ENCODE measurements around the gene FAM131B.
A peak's percentile ranks its signal among the peaks of the same experiment; 100 is the strongest.

The FAM131B gene

GRCh38 chr7:143382126-143382790 lies 19.7 kb upstream of the FAM131B start:
- no peak for DNase-seq (ENCODE audit: low spot score)

GRCh38 chr7:143381427-143382125 lies 19.1 kb upstream of the FAM131B start:
- peak; percentile 51 for DNase-seq (ENCODE audit: low spot score)

DNA sequence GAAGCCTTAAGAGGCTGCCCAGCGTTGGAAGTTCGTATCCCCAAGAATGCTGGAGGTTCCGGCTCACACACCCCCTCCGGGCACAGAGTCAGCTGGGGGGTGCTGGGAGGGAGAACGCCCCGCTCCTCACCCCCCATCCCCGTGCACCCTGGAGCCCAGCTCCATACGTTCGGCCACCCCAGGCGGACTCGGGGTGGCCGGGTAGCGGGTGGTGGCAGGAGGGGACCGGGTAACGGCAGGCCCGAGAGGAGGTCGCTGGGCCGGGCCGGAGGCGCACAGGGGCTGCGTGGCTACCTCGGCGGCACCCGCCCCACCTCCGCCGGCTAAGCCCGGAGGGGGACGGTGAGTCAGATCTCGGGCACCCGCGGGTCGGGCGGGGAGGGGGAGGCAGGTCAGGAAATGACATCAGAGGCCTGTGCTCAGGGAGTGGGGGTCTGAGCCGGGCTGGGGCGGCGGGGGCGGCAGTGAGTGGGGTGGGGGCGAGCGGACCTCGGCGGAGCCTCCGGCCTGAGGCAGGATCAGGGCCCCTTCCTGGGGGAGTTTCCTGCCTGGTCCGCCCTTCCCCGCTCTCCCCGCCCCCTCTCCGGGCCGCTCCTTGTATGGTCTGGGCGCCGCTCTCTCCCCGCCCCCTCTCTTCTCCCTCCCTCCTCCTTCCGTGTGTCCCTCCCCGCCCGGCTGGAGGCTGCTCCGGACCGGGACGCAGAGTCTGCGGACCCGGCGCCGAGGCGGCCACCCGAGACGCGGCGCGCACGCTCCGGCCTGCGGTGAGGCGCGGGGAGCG lies 18.3 kb upstream of the FAM131B start, which contains the start of gene ZYX:
Gene ZYX, plus strand, starts transcription at position 700 of the 781 bp plus-strand sequence. CDS start 227 bp downstream, outside the sequence.
- peak; percentile 95 for DNase-seq (ENCODE audit: low spot score)

- peak; percentile 89 for DNase-seq (ENCODE audit: low spot score)
Measured at GRCh38 chr7:143380260-143380645, 17.7 kb upstream of the FAM131B start.

GRCh38 chr7:143379611-143380259 lies 17.2 kb upstream of the FAM131B start:
- no peak for DNase-seq (ENCODE audit: low spot score)

- DNase-seq (ENCODE audit: low spot score) = no peak
Measured at GRCh38 chr7:143376396-143376795, 13.9 kb upstream of the FAM131B start.

GRCh38 chr7:143375298-143376034 lies 13.0 kb upstream of the FAM131B start:
- DNase-seq (ENCODE audit: low spot score) = no peak

GRCh38 chr7:143374561-143374960 lies 12.0 kb upstream of the FAM131B start:
- no peak for DNase-seq (ENCODE audit: low spot score)

DNA sequence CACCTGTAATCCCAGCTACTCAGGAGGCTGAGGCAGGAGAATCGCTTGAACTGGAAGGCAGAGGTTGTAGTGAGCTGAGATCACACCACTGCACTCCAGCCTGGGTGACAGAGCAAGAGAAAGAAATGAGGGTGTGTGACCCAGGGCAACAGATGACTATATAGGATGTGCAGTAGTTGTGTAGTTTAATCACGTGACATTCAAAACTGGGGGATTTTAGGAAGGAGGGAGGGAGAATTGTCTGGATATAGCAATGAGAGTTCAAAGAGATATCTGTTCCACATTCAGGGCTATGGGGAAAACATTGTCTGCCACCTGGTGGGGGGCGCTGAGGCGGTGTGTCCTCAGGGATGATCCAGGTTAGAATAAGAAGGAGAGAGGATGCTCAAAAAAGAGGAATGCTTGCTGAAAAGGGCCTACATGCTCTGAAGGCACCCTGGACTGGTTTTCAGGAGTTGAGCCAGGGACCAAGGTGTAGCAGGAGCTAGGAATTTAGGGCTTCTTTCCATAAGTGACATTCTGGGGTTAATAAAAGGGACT lies 10.8 kb upstream of the FAM131B start:
- DNase-seq (ENCODE audit: low spot score) = no peak

DNA sequence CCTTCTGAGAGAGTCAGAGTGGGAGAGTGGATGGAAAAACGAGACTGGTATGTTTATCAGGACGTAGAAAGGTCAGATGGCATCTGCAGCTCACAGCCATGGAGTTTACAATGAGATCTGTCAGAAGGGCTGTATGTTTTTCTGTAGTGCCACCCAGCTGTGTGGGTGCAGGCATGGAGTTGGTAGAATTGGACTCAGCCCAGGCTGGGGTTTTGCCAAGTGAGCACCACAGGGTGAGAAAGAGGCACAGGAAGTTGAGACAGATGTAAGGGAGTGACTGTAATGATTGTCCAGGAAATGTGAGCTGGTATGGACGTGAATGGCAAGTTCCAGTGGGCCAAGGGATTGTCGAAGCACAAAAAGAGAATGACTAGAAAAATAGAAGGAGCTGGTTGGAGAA lies 9.6 kb upstream of the FAM131B start:
- peak; percentile 35 for DNase-seq (ENCODE audit: low spot score)

GRCh38 chr7:143369678-143370651 lies 7.5 kb upstream of the FAM131B start:
- peak; percentile 79 for DNase-seq (ENCODE audit: low spot score)

DNA sequence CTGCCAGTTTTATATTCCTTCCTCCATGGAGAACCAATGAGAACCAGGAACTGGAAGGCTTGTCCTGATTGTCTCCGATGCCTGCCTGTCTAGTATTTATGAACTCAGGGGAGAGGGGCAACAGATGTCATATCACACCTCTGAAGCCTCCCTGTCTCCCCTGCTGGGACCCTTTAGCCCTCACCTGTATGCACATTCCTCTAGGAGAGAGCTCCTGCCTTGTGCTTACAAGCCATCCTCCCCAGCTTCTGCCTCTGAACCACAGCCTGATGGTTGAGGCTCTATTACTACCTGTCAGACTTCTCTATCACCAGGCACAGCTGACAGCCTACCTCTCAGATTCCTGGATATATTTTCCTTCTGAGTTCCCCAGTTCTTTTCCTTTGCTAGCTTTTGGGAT lies 5.9 kb upstream of the FAM131B start:
- DNase-seq (ENCODE audit: low spot score) = no peak

DNA sequence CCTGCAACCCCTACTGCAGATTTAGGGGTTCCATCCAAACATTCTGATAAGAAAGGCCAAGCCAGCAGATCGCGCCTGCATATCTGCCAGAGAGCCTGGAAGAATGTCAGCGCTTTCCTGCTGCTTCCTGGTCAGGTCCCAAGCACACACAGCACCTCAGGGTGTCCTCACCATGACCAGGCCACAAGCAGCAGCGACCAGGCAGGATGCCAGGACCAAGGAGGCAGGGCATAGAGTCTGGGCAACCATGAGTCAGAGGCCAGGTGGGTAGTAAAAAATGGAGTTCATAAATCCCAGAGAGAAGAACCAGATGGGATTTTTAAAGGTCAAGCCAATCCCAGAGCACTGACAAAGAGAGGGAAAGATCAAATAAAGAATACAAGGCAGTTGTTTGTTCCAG lies 5.5 kb upstream of the FAM131B start:
- peak; percentile 98 for DNase-seq (ENCODE audit: low spot score)

GRCh38 chr7:143363016-143363937 lies 764 bp upstream of the FAM131B start:
- no peak for DNase-seq (ENCODE audit: low spot score)

DNA sequence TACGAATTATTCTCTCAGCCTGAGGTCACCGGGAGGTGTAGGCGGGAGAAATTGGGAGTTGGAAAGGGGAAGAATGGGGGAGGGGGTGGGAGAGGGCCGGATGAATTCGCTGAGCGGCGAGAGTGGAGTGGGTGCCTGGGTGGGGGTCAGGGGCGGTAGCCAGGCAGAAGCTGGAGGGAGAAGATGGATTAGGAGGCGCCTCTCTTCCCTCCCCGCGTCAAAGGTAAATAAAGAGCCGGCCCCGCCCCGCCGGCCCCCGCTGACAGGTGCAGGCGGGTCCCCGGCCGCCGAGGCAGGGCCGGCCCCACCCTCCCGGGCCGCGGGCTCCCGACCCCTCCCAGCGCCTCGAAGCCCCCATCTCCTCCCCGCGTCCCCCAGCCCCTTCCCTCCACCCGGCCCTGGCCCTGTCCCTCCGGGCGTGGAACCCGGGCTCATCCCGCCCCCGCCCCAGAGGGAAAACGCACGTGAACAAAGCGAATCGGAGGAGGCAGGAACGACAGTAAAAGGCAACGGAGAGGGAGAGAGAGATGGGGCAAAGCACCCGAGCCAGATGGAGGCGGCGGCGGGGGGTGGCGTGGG lies 872 bp downstream of the FAM131B start:
- DNase-seq (ENCODE audit: low spot score) = no peak

- no peak for DNase-seq (ENCODE audit: low spot score)
Measured at GRCh38 chr7:143360788-143361551, 1.5 kb downstream of the FAM131B start.

DNA sequence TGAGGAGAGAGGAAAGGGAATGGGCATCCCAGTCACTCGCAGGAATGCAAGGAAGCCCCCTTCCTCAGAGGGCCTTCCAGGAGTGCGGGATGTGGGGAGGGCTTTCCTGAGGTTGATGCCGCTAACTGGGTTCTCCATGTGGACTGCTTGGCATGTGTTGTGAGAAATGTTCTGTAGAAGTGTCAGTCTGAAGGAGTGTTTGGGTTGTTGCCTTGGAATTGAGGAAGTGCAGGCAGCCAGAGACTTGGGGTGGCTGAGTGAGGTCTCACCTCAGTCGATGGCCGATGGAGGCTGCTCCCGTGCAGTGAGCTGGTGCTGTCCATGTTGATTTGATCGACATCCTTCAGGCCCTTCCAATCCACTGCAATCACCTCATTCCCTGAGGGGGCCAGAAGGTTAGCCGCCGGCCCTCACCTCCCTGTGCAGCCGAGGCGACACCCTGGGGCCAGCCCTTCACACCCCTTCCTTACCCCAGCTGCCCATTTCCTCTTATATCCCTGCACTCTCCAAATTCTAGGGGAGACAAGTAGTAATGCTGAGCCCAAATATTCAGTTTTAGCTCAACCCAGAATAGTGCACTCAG lies 2.7 kb downstream of the FAM131B start:
- no peak for DNase-seq (ENCODE audit: low spot score)

DNA sequence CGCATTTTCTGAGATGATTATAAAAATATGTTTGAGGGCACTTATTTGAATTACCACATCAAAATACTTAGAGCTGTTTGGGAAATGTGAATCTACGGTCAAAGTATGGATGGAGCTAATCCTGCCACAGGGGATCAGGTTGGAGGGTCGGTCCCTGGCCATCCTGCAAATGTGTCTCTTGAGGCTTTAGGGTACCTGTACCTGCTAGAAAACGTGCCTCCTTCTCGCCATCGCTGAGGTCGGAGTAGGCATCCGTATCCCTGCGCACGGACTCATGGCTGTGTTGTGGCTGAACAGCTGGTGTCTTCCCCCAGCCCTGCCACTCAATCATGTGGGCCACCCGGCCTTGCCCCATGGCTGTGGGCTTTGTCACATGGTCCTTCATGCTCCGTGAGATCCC lies 3.9 kb downstream of the FAM131B start:
- no peak for DNase-seq (ENCODE audit: low spot score)

All from LoVo (cell line).